Left kidney (tissue), 2 donors: ENCODE measurements around the gene KAZN. TPM values are rescaled to one million over a fixed set of nuclear protein-coding genes. Genes with fewer than 3 reads are reported as not detected.

ENCODE experiments used
- DNase-seq: peaks from one replicate; pipeline ENCODE4 v3.0.0-alpha.2; 2013
- polyA plus RNA-seq: library from polyadenylated mRNA; unstranded; fragments of 120-200 nt; gene quantifications from one replicate; pipeline ENCODE4 v1.2.1, GENCODE V29; 2013; ENCODE audit not compliant: insufficient read length

Gene KAZN
- polyA plus RNA-seq, 1 donor = 35.2 TPM

DNA sequence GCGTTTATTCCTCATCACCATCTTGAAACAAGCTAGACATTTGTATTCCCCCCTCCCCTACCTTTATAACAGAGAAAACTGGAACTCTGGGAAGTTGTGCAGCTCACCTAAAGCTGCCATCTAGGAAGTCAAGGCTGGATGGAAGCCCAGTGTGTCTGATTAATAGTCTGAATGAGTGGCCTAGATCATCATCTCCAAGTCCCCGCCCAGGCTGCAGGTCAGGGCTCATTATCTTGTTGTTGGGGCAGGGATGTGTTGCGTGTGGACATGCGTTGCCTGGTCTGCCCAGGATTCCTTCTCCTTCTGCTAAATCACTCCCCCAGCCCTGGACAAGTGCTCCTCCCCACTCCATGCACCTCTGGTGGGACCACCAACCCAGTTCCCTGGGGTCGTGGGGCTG lies 14.7 kb upstream of the KAZN start:
- DNase-seq = no peak

DNA sequence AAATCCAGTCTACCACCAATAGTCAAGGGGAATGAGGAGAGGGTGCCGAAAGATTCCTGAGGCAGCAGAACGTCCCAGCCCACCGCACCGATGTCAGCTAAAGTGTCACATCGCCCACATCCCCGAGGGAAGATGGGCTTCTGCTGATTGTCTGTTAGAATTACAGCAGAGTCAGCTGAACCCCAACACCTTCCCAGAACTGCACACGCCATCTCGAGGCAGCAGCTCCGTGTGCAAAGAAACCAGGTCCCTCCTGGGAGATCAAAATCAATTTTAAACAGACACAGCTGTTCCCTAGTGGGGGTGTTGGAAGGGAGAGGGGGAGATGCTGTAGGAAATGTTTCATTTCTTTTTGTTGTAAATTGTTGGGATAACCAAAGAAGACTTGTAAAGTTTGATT lies 12.8 kb upstream of the KAZN start:
- no peak for DNase-seq

DNA sequence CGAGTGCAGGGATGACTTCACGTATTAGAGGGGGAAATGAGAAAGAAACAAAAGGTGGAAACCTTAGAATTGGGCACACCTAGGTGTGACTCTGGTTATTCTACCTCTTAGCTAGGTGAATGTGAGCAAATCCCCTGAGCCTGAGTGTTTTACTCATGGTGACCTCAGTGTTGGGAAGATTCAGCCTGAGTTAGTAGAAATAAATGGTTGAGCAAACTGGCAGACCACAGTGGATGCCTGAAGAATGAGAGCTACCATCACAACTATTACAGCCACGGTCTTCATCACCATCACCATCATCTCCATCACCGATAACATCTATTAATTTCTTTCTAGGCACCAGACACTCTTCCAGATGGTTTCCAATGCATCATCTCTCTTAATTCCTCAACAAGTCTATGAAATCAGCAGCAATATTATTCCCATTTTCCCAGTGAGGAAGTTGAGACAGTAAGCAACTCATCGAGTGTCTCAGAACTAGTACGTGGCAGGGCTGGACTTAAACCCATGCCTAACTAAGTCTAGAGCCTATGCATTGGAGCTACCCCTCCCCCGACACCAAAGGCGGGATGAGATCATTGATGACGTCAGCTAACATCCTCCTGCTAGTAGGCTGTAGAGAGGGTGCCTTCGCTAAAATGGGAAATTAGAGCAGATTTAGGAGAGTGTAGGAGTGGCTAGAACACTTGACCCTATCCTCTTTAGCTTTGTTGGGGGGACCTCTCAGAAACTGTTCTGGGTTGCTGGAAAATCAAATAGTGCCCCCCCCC lies 7.9 kb upstream of the KAZN start:
- DNase-seq = no peak

DNA sequence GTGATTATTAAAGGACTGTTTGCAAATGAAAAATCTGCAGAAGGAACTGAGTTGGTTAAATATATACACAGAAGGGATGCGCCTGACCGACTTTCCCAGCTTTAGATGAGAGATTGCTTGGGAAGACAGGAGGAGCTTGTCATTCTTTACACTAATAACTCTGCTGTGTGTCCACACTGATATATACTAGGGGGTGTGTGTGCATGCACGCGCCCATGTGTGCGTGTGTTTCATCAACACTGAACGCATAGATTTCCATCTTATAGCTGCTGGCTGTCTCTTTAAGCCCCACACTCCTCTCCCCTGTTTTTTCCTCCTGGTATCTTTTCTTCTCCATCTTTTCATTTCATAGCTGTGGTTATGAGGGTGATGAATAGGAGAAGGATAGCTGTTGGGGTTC lies 6.9 kb upstream of the KAZN start:
- no peak for DNase-seq

DNA sequence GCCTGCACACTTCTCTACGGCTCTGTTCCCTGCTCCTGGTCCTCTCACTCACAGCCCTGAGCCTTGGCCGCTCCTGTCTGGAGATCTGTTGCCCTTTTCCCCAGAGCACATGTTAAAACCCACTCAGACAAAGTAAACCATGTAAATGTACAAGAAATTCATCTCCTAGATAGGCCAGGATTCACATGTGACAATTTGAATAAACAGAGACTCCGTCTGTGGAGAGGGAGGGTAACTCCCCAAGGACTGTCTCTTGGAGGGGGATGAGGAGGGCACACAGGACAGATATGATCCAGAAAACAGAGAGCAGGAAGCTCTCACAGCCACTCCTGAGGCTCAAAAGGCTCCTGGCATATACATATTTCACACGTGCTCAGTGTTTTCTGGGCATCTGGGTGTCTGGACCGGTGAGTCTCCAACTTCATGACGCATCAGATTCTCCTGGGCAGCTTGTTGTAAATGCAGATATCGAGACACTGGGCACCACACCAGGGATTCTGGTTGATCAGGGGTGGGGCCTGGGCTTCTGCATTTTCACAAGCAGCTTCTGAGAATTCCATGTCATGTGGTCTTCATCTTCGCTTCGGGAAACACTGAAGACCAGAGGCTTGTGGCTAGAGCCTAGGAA lies 6.4 kb upstream of the KAZN start:
- no peak for DNase-seq

DNA sequence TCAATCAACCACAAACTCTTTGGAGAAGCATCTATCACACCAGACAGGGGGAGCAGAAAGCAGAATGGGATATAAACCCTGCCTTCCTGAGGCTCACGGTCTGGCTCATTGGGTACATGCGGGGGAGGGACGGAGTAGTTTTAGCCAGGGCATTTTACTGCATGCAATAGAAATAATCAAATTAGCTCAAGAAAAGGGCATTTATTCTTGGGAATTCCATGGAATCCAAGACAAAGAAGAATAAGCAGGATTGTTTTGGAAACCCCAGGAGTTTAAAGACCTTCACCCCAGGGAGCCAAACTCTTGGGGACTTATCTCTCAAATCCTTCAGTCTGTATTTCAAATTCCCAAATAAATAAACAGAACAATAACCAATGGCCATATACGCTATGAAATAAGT lies 5.2 kb upstream of the KAZN start:
- DNase-seq = no peak

DNA sequence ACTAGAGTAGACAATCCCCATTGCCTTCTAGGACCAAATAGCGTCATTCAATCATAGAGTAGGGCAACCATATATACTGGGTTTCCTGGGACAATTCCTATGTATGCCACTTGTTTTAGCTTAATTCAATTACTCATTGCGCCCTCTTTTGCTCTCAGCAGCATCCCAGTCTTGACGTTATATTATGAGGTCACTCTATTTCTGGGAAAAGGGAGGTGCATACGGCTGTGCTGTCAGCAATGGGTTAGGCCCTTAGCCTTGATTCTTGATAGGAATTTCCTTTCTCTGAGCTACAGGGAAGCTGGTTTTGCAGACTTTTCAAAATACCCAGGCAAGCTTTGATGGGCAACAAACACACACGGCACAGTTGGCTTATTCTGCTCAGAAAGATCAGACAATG lies 4.4 kb upstream of the KAZN start:
- DNase-seq = no peak

DNA sequence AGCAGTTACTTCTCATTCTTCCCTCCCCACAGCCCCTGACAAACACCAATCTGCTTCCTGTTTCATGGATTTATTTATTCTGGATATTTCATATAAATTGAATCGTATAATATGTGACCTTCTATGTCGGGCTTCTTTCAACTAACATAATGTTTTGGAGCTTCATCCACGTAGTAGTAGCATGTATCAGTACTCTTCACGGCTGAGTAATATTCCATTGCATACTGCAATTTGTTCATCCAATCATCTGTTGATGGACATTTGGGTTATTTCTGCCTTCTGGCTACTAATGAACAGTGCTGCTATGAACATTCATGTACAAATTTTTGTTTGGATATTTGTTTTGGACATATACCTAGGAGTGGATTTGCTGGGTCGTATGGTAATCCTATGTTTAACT lies 1.9 kb upstream of the KAZN start:
- no peak for DNase-seq

DNA sequence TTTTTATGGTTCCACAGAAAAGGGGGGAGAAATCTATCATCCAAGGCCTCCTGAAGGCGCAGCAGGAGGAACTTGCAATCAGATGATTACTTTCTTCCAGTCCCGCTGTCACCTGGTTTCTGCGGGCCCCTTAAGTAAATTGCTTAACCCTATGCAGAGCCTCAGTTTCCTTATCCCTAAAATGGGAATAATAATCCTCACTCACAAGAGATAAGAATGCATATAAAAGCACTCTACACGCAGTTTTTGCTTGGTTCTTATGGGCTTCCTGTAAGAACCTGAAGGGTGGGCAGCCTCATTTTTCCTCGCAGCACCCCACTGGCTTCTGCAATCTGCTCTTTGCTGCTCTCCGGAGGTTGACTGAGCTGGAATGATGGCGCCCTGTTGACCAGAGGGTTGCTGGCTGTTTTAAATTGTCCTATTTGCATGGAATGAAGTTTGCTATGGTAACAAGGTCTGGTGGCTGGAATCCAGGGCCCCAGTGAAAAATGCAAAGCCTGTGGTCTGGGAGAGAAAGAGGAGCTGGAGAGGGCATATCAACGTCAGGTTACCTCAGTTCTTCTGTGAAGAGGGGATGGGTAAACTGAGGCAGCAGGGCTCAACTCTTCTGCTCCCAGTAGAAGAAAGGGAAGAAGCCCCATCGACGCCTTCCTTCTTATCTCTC lies 1.0 kb upstream of the KAZN start:
- no peak for DNase-seq

DNA sequence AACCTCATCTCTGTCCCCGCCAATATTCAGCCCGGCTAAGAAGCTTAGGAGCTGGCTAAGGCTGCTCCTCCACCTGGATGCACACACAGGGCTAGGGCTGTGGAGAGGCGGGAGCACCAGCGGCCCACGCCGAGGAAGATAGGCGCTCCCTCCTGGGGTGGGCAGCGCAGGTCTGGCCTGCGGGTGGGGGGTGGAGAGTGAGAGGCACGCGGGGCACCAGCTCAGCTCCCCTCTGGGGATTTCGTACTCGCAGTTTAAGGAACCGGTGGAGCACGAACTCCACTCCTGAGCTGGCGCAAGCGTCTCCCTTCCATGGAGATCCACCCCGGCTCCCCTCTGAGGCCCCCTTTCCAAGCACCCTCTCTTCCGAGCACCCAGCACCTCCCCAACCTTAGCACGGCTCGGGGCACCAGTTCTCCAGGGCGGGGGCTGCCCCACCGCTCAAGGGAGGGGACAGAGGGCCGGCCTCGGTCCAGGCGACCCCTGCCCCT lies 433 bp upstream of the KAZN start:
- no peak for DNase-seq

DNA sequence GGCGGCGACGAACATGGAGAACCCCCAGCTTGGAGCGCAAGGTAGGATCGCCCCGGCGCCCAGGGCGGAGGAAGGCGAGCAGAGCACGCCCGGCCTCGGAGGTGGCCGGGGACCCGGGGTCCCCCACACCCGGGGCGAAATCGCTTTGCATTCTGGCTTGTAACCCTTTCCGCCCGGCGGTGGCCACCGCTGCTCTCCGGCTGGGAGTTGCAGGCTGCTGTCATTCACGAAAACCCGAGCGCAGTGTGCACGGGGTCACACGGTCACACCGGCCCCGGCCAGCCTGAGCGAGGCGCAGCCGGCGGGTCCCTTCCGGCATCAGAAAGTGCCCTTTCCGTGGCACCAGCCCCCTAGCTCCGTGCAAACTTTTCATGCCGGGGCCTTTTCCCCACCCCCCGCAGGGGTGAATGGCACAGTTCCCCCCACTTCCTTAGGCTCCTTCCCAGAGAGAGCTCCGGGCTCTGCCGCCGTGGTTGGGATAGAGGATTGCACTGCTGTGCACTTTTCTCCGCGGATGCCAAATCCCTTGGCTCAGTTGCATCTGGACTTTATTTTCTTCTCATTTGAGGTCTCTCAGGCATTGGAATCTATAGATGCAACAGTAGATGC lies 802 bp downstream of the KAZN start:
- DNase-seq = no peak

DNA sequence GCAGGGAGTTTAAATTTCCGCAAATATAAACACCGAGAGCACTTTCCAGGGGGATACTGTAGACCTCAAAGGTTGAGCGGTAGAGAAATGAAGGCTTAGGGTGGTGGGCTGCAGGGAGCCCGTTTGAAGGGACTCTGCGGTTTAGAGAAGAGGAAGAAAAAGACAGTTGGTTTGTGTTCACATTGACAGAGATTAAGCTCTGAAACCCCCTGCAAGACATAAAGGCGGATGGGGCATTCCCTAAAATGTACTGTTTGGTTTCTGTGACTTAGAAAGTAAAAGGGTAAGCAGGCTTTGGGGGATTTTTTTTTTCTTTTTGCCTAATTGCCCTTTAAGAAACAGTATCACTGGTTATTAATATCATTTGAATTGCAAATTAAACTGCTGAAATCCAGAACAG lies 1.3 kb downstream of the KAZN start:
- no peak for DNase-seq

DNA sequence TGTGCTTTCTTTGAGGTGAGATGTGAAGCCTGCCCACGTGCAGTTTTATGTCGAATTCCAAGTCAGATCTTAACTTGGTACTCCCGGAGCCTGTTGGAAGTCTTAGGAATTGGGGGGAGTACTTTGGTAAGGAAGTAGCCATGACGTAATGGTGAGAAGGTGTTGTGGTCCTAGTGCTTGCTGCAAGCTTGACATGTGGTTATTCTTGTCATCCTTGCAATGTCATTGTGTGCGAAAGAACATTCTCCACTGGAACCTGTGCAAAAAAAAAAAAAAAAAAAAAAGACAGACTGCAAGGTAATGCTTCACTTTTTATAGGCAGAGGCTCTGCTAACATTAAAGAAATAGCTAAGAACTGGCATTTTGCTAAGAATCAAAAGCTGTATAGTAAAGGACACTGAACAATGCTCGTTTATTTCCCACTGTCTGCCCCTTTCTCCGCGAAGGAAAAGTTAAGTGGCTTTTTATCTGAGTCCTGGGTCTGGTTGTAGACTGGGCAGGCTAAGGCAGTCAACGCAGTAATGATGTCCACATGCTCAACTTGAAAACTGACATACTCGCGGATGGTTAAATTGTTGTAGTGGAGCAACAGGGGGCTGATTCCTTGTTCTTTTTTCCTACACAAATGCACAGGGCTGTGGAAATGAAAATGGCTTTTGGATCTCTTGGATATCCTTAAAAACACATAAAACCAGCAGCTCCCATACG lies 2.1 kb downstream of the KAZN start:
- DNase-seq = no peak

DNA sequence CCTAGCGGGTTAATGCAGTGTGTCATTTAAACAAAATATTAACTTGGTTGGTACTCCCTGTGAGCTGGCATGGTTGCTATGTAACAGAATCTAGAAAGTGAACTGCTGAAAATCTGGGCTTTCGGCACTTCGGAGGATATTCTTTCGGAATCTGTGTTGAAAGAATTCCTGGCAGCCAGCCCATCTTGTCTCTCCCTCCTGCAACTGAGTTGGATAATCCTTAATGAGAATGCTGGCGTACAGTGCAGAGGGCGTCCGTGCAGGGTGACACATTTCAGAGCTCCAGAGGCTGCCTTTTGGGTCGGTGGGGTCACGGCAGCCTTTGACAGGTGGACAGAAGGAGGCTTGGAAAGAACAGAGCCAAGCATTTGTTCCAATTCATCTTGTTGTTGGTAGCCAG lies 3.7 kb downstream of the KAZN start:
- DNase-seq = no peak

DNA sequence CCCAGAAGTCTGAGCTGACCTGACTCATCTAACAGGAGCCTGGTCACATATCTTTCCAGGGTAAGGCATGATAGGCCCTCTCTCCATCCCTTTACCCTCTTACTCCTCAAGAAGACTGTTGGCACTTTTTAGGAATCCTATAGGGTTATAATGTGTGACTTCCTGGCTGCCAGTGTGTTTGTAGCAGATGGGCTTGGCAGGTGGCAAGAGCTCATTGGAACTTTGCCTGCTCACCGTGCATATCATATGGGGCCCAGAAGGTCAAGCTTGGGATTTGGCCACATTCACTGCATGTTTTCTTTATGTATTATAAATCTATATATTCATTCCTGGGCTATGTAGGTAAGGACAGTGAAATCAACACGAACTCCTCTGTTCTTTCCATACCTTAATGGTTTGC lies 5.2 kb downstream of the KAZN start:
- no peak for DNase-seq

DNA sequence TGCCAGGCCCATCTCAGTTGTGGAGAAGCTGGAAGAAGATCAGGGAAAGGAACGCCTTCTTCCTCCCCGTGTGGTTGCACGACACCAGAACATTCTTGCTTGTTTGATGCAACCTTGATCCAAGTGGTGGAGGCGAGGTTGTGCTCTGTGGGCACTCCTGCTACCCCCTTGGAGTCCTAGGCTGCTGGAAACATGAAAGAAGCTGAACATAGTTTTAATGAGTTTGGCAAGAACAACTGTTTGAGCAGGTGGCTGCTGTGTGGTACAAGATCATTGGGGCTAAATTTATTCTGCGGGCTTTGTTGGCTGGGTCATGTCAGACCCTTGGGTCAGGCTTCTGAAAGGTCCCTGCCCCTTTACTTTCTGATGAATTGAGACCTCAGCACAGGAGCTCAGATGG lies 5.9 kb downstream of the KAZN start:
- DNase-seq = no peak

DNA sequence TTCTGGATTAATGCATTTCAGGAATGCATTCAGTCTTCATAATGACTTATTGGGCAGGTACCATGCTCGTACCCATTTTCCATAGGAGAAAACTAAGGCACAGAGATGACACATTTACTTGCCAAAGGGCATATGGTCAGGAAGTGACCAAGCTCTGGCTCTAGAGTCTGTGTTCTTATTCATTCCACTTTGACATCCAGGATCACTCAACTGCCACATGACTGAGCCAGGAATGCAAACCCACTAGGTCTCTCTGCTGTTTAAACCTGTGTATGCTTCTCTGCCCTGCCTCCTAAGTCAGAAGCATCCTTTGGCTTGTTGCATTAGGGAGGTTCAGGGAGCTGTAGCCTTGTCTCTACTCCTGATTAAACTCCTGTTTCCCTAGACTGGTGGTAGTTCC lies 7.5 kb downstream of the KAZN start:
- DNase-seq = no peak

DNA sequence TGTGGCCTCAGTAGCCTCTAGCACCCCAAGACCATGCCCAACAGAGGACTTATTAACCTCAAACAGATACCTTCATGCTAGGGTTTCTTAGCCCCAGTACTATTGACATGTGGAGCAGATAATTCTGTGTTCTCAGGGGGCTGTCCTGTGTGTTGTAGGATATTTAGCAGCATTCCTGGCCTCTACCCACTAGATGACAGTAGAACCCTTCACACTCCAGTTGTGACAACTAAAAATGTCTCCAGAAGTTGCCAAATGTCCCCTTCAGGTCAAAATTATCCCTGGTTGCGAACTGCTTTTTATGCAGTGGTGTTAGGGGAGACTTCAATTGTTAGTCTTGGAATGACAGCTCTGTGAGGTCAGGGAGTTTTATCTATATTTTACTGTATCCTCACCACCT lies 8.1 kb downstream of the KAZN start:
- DNase-seq = no peak

DNA sequence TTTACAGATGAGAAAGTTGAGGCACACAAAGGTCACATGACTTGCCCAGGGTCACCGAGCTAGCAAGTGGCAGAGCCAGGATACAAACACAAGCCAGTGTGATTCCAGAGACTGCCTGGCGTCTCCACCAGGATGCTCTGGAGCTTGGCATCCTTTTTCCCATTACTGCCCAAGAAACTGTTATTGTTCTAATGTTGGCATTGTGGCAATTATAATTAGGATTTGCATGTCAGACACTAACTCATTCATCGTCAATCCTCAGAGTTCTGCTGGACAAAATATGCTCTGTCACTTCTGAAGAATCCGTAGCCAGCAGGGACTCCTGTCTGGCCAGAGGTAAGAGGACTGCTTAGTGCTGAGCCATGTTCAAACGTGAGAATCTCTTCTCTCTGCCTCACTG lies 8.8 kb downstream of the KAZN start:
- no peak for DNase-seq

DNA sequence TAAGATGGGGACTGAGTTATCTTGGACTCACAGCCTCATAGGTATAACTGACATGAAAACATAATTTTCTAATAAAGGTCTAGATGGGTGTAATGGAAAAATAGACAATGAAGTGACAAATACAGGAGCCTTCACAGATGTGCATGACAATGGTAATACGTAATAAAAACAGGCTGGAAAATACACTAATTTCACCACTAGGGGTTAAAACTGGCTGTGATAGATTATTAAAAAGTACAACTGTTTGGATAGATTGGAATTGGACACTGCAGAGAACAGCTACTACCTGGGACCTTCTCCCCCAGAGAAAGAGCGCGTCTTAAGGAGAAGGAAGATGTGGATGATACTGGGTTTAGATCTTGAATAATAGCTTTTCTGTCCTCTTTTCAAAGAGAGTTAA lies 9.8 kb downstream of the KAZN start:
- DNase-seq = no peak

DNA sequence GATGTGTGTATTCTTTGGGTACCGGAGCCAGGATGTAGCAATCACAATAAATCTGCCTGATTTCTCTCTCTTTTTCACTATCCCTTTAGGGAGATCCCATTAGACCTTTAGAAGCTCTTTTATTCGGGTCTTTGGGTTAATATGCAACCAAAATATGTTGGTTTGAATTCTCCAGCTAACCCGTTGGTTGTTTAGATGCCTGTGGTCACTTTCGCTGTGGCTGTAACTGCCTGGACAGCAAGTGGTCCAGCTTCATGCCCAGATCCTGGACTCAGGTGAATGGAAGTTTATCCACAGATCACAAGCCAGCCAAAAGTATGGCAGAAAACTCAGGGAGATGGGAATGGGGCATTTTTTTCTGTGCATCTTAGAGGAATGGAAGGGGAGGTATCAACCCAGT lies 12.3 kb downstream of the KAZN start:
- DNase-seq = no peak

DNA sequence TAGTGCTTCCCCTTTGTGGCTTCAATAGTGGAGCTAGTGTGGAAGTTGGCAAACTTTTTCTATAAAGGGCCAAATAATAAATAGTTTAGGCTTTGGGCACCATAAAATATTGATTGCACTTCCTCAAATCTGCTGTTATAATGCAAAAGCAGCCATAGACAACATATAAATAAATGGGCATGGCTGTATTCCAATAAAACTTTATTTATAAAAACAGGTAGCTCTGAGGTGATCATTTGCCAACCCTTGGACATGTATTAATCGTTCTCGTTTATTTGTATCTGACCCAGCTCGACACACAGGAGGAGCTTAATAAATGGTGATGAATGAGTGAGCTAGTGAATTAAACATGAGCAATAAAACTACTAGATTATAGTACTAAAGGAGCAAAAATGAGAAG lies 13.3 kb downstream of the KAZN start:
- no peak for DNase-seq

DNA sequence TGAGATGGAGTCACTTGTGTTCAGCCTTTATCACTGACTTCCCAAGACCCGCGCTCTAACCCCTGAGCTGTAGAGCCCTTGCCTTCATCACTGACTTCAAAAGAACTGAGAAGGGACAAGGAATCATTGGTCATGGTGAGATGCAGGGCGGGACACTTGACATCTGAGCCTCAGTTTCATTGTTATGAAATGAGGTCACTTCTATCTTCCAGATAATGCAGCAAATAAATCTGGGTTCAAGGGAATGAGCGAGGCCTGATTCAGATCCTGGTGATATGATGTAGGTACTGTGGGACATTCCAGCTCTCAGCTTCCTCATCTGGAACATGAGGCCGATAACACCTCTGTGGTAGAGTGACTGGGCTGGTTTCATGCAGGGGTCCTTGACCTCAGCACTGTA lies 13.8 kb downstream of the KAZN start:
- DNase-seq = no peak
